NCI-H2171 (cell line): ENCODE measurements around the gene GTF2H2.
"Not testable (repeated sequence)": the region's sequence is repeated elsewhere in the genome, so short reads cannot be mapped to it uniquely, and the experiment has no call there.

Experiments used
- DNase-seq: peaks from one replicate; lab custom pipeline; 2025; lab: John Stamatoyannopoulos, UW

GTF2H2 gene

GRCh38 chr5:71013575-71013974, 53.9 kb downstream of the GTF2H2 start:
- no peak for DNase-seq

- DNase-seq, result no peak
Measured at GRCh38 chr5:71011194-71011792, 56.2 kb downstream of the GTF2H2 start.

DNA sequence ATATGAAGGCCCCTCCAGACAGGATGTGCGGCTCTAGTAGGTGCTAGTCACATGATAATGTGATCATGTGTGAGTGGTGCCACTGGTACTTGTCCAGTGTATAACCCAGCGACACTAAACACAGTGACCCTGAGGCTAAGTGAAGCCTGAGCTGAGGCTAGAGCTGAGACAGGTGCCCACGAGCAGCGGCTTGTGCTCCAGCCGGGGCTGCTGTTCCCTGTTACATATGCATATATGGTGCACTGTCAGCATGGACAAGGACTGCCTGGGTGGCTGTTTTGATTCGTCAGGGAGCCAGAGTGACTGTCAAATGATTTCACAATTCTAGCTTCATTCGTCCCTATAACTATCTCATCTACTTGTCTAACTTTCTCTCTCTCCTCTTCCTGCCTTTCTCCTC, 60.5 kb downstream of the GTF2H2 start:
- DNase-seq, result not testable (repeated sequence)
